HEK293 (cell line): ENCODE measurements around the gene SEC11C.

ENCODE experiments used
- CTCF ChIA-PET: fragments of 350-600 bp; formaldehyde crosslinking; extraction: SDS; loops from one replicate; lab custom pipeline; 2021; ENCODE audit warnings: antibody characterized with exemption; lab: Yijun Ruan, JAX
- POLR2A ChIA-PET: fragments of 300-600 bp; formaldehyde crosslinking; extraction: SDS; loops from one replicate; lab custom pipeline; 2020; ENCODE audit warnings: antibody characterized with exemption, inconsistent platforms; lab: Yijun Ruan, JAX
- H3K27ac ChIP-seq: fragments of 200-500 bp; sonication (Bioruptor generic); 2 replicates; pipeline ENCODE4 v1.5.1; 2014; ENCODE audit warnings: low read depth, low read length, control low read depth, inconsistent platforms; ENCODE audit errors: extremely low read depth
- H3K36me3 ChIP-seq, 2 experiments: fragments of 200-500 bp in 1 of 2; sonication (Bioruptor generic) in 1 of 2; 1 replicate in 1 of 2; 2 replicates in 1 of 2; pipeline ENCODE4 v1.5.1; 2014 to 2017; ENCODE audit warnings: inconsistent platforms in 2 of 2, low read length in 2 of 2; ENCODE audit not compliant: control insufficient read depth in 2 of 2, insufficient read depth in 1 of 2
- H3K4me1 ChIP-seq: fragments of 200-500 bp; sonication (Bioruptor generic); 2 replicates; pipeline ENCODE4 v1.5.1; 2014; ENCODE audit warnings: mild to moderate bottlenecking, low read length, inconsistent platforms; ENCODE audit not compliant: control insufficient read depth, insufficient read depth
- H3K4me3 ChIP-seq: 2 replicates; pipeline ENCODE4 v1.5.1; 2011; ENCODE audit warnings: low read depth, mild to moderate bottlenecking, control low read depth, low read length, moderate library complexity
- H3K9me3 ChIP-seq: fragments of 200-500 bp; sonication (Bioruptor generic); 2 replicates; pipeline ENCODE4 v1.5.1; 2014; ENCODE audit warnings: low read depth, low read length, inconsistent platforms; ENCODE audit not compliant: control insufficient read depth, insufficient read depth
- EGR2 ChIP-seq: fragments of 450-650 bp; formaldehyde crosslinking; IDR thresholded peaks from 2 replicates; pipeline ENCODE4 v1.5.1; 2016; ENCODE audit warnings: low read depth, missing biosample characterization, missing genetic modification characterization
- GLI4 ChIP-seq: fragments of 450-650 bp; formaldehyde crosslinking; IDR thresholded peaks from 2 replicates; pipeline ENCODE4 v1.5.1; 2016; ENCODE audit warnings: missing biosample characterization, missing genetic modification characterization
- KLF1 ChIP-seq: fragments of 450-650 bp; formaldehyde crosslinking; IDR thresholded peaks from 2 replicates; pipeline ENCODE4 v1.5.1; 2016; ENCODE audit warnings: missing biosample characterization, missing genetic modification characterization
- KLF7 ChIP-seq: fragments of 450-650 bp; formaldehyde crosslinking; IDR thresholded peaks from 2 replicates; pipeline ENCODE4 v1.5.1; 2016; ENCODE audit warnings: missing biosample characterization, missing genetic modification characterization, borderline replicate concordance
- OSR2 ChIP-seq: fragments of 450-650 bp; formaldehyde crosslinking; IDR thresholded peaks from 2 replicates; pipeline ENCODE4 v1.5.1; 2016; ENCODE audit warnings: missing biosample characterization, missing genetic modification characterization
- ZNF114 ChIP-seq: fragments of 450-650 bp; formaldehyde crosslinking; IDR thresholded peaks from 2 replicates; pipeline ENCODE4 v1.5.0; 2017; ENCODE audit warnings: missing biosample characterization, missing genetic modification characterization
- ZNF133 ChIP-seq: fragments of 450-650 bp; formaldehyde crosslinking; IDR thresholded peaks from 2 replicates; pipeline ENCODE4 v1.5.1; 2016; ENCODE audit warnings: missing biosample characterization, missing genetic modification characterization
- ZNF146 ChIP-seq: fragments of 450-650 bp; formaldehyde crosslinking; IDR thresholded peaks from 2 replicates; pipeline ENCODE4 v1.5.1; 2016; ENCODE audit warnings: missing biosample characterization, missing genetic modification characterization
- ZNF214 ChIP-seq: fragments of 450-650 bp; formaldehyde crosslinking; IDR thresholded peaks from 2 replicates; pipeline ENCODE4 v1.5.1; 2017; ENCODE audit warnings: missing biosample characterization, mild to moderate bottlenecking, missing genetic modification characterization, borderline replicate concordance
- ZNF23 ChIP-seq: fragments of 450-650 bp; formaldehyde crosslinking; IDR thresholded peaks from 2 replicates; pipeline ENCODE4 v1.5.1; 2016; ENCODE audit warnings: missing biosample characterization, missing genetic modification characterization, borderline replicate concordance
- ZNF274 ChIP-seq, 2 experiments: fragments of 200-500 bp in 1 of 2; fragments of 450-650 bp in 1 of 2; sonication (Bioruptor generic) in 1 of 2; formaldehyde crosslinking in 1 of 2; IDR thresholded peaks; 2 replicates each; pipeline versions ENCODE4 v1.5.1 to v1.6.1; 2014 to 2016; ENCODE audit warnings: borderline replicate concordance in 1 of 2, inconsistent platforms in 1 of 2, low read length in 1 of 2, missing biosample characterization in 1 of 2, missing genetic modification characterization in 1 of 2
- ZNF561 ChIP-seq: fragments of 450-650 bp; IDR thresholded peaks from 2 replicates; pipeline ENCODE4 v1.5.1; 2018; ENCODE audit warnings: missing biosample characterization, missing genetic modification characterization, borderline replicate concordance
- ZNF600 ChIP-seq: fragments of 450-650 bp; formaldehyde crosslinking; IDR thresholded peaks from 2 replicates; pipeline ENCODE4 v1.5.1; 2016; ENCODE audit warnings: missing biosample characterization, missing genetic modification characterization
- ZNF623 ChIP-seq: fragments of 450-650 bp; formaldehyde crosslinking; IDR thresholded peaks from 2 replicates; pipeline ENCODE4 v1.5.1; 2016; ENCODE audit warnings: missing biosample characterization, missing genetic modification characterization
- ZNF658 ChIP-seq: fragments of 450-650 bp; formaldehyde crosslinking; IDR thresholded peaks from 2 replicates; pipeline ENCODE4; 2016; ENCODE audit warnings: missing biosample characterization, missing genetic modification characterization
- ZNF707 ChIP-seq: fragments of 450-650 bp; formaldehyde crosslinking; IDR thresholded peaks from 2 replicates; pipeline ENCODE4 v1.5.1; 2016; ENCODE audit warnings: missing biosample characterization, missing genetic modification characterization
- ZNF76 ChIP-seq: fragments of 450-650 bp; formaldehyde crosslinking; IDR thresholded peaks from 2 replicates; pipeline ENCODE4; 2016; ENCODE audit warnings: low read depth, missing biosample characterization, missing genetic modification characterization, borderline replicate concordance
- ZNF777 ChIP-seq: fragments of 450-650 bp; formaldehyde crosslinking; IDR thresholded peaks from 2 replicates; pipeline ENCODE4 v1.5.1; 2017; ENCODE audit warnings: missing biosample characterization, missing genetic modification characterization, borderline replicate concordance
- ZNF792 ChIP-seq: fragments of 450-650 bp; formaldehyde crosslinking; IDR thresholded peaks from 2 replicates; pipeline ENCODE4 v1.5.1; 2016; ENCODE audit warnings: missing biosample characterization, missing genetic modification characterization
- ZXDB ChIP-seq: fragments of 450-650 bp; formaldehyde crosslinking; IDR thresholded peaks from 2 replicates; pipeline ENCODE4 v1.5.1; 2016; ENCODE audit warnings: missing biosample characterization, missing genetic modification characterization
- TF ChIP-seq, protein P1 (sequence below): fragments of 450-650 bp; formaldehyde crosslinking; IDR thresholded peaks from 2 replicates; pipeline ENCODE4 v1.5.1; 2016; ENCODE audit warnings: missing biosample characterization, missing genetic modification characterization

SEC11C gene

DNA sequence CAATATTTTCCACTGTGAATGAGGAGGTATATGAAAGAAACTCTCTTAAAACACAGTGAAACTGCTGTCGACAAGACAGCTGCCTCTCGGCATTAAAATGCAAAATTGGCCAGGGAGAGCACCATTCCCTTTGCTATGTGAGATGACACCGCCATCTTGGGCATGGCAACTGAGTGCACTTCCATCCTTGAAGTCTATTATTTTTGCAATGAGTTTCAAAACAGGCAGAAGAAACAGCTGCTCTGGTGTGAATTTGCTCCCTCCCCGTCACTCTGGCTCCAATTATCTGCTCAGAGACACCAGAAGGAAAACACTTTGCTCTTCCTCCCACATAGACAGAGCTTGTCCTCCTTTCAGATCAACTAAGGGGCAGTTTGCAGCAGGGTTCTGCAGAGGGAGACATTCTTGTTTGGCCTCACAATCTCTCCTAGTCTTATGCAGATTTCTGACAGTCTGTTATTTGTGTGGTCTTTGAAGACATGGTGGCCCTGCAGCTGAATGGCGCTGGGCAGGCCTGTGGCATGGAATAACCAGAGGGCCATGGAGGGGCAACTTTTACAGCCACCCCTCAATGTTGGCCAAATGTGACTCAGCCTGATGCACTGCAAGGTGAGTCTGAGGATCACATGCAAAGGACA, 48.6 kb upstream of the SEC11C start:
- H3K4me3 ChIP-seq = no peak overlapping the region
- POLR2A ChIA-PET = no interaction called here
- TF ChIP-seq ZNF76 (tag by site-specific recombination) = no peak
- TF ChIP-seq ZNF133 (tag by site-specific recombination) = no peak
- TF ChIP-seq ZNF146 = no peak
- TF ChIP-seq ZNF274 (IDR thresholded peaks at IDR 0.05; ENCODE audit: low read length) = no peak
- no peak for TF ChIP-seq ZNF274 (tag by site-specific recombination; IDR thresholded peaks at IDR 0.05; ENCODE audit: borderline replicate concordance)
- TF ChIP-seq, all 188 proteins: peak for 0
- Histone ChIP-seq H3K9me3 (no peaks in the 10 kb centered on the region), H3K27ac (no peak overlapping the region), H3K36me3 (no peaks in the 10 kb centered on the region), H3K4me1 (no peaks in the 10 kb centered on the region)
- CTCF ChIA-PET = interaction anchor here (0.6 to 0.9 kb wide), 3 partner anchors 124 to 323 kb away, joined by 3 to 4 read pairs (median 4); no protein-coding TSS in a partner anchor

DNA sequence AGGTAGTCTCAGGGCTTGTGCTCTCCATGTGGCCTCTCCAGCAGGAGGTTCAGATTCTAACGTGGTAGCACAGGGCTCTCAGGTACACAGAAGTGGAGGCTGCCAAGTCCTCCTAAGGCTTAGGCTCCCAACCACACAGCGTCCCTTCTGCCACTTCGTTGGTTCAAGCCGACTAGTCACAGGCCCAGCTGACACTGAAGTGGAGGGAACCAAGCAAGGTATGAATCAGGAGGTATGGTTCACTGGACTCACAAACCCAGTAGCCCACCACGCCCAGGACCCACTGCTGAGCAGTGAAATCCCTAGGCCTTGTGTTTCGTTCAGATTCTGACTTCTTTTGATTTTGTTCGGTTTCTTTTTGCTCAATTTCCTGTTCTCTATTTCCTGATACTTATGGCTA, 46.0 kb upstream of the SEC11C start:
- CTCF ChIA-PET = no interaction called here
- no peak overlapping the region for H3K27ac ChIP-seq
- H3K4me3 ChIP-seq = no peak overlapping the region
- TF ChIP-seq EGR2 = no peak
- no peaks in the 10 kb centered on the region for H3K9me3 ChIP-seq
- no peaks in the 10 kb centered on the region for H3K4me1 ChIP-seq
- H3K36me3 ChIP-seq = no peaks in the 10 kb centered on the region
- POLR2A ChIA-PET = no interaction called here

DNA sequence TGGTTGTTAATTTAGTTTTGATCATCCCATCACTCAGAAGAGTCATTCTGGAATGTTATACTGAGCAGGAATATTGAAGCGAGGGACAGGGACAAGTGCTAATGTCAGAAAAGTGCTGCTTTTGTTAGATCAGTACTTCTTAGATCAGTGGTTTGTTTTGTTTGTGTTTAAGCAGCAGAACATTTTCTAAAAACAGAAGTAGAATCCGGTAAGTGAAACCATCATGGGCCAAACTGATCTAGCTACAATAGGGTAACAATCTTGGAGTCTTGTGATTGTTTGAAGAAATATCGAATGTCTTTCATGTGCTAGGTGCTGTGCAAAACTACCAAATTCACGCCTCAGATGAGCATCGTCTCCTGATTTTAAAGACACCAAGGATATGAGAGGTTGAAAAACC, 45.1 kb upstream of the SEC11C start:
- ChIA-PET CTCF (interaction anchor here (1.1 kb wide), 1 partner anchor 10 kb away, joined by 3 read pairs; no protein-coding TSS in a partner anchor), POLR2A (no interaction called here)
- no peaks in the 10 kb centered on the region for H3K9me3 ChIP-seq
- no peak overlapping the region for H3K27ac ChIP-seq
- H3K36me3 ChIP-seq = no peaks in the 10 kb centered on the region
- no peak overlapping the region for H3K4me3 ChIP-seq
- H3K4me1 ChIP-seq = no peaks in the 10 kb centered on the region
- TF ChIP-seq, protein P1, sequence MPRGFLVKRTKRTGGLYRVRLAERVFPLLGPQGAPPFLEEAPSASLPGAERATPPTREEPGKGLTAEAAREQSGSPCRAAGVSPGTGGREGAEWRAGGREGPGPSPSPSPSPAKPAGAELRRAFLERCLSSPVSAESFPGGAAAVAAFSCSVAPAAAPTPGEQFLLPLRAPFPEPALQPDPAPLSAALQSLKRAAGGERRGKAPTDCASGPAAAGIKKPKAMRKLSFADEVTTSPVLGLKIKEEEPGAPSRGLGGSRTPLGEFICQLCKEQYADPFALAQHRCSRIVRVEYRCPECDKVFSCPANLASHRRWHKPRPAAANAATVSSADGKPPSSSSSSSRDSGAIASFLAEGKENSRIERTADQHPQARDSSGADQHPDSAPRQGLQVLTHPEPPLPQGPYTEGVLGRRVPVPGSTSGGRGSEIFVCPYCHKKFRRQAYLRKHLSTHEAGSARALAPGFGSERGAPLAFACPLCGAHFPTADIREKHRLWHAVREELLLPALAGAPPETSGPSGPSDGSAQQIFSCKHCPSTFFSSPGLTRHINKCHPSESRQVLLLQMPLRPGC = no peak
- TF ChIP-seq ZNF23 (tag by site-specific recombination) = no peak
- no peak for TF ChIP-seq ZNF600 (tag by site-specific recombination)
- TF ChIP-seq, all 188 proteins: peak for 0

DNA sequence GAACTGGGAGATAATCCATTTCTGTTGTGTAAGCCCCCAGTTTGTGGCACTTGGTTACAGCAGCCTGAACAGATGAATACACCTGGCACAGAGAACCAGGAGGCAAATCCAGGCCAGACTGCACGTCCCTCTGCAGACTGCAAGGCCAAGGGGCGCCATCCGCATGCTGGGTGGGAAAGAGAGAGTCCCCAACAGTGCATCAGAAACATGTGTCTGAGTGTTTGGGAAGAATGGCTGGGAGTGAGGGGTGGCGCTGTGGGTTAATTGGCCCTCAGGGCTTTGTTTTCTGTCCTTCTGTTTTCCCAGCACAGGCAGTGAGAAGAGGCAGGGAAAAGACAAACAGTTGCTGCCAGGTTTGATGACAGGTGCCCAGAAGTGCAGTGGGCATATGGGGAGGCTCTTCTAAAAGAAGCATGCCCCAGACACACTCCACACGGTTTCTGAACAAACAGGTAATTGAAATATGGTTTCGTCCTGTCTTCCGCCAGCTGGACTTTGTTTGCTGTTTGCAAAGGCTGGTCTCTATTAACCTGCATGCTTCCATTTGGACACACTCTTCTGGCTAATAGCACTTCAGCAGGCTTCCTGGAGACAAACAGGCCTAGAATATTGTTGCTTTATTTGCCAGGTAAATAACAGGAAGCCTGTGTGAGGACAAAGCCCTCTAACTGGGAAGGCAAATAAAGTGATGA, 43.4 kb upstream of the SEC11C start:
- no peak for TF ChIP-seq ZNF792
- no peak for TF ChIP-seq ZNF561 (tag by site-specific recombination)
- no peak for TF ChIP-seq GLI4 (tag by site-specific recombination)
- no peak for TF ChIP-seq ZNF623 (tag by site-specific recombination)
- TF ChIP-seq ZNF214 (tag by site-specific recombination) = no peak
- no peak for TF ChIP-seq ZNF114 (tag by site-specific recombination)
- TF ChIP-seq ZNF658 = no peak
- TF ChIP-seq ZNF777 (tag by site-specific recombination) = no peak
- TF ChIP-seq KLF7 (tag by site-specific recombination) = no peak
- TF ChIP-seq ZXDB (tag by site-specific recombination) = no peak
- no peak for TF ChIP-seq KLF1 (tag by site-specific recombination)
- TF ChIP-seq ZNF707 (tag by site-specific recombination) = no peak
- TF ChIP-seq OSR2 = no peak
- no peaks in the 10 kb centered on the region for H3K36me3 ChIP-seq
- H3K4me1 ChIP-seq = no peaks in the 10 kb centered on the region
- H3K27ac ChIP-seq = no peak overlapping the region
- H3K9me3 ChIP-seq = no peaks in the 10 kb centered on the region
- ChIA-PET CTCF (no interaction called here), POLR2A (no interaction called here)
- no peak overlapping the region for H3K4me3 ChIP-seq
